ENCODE data around the gene LIPT1.

Gene LIPT1

DNA sequence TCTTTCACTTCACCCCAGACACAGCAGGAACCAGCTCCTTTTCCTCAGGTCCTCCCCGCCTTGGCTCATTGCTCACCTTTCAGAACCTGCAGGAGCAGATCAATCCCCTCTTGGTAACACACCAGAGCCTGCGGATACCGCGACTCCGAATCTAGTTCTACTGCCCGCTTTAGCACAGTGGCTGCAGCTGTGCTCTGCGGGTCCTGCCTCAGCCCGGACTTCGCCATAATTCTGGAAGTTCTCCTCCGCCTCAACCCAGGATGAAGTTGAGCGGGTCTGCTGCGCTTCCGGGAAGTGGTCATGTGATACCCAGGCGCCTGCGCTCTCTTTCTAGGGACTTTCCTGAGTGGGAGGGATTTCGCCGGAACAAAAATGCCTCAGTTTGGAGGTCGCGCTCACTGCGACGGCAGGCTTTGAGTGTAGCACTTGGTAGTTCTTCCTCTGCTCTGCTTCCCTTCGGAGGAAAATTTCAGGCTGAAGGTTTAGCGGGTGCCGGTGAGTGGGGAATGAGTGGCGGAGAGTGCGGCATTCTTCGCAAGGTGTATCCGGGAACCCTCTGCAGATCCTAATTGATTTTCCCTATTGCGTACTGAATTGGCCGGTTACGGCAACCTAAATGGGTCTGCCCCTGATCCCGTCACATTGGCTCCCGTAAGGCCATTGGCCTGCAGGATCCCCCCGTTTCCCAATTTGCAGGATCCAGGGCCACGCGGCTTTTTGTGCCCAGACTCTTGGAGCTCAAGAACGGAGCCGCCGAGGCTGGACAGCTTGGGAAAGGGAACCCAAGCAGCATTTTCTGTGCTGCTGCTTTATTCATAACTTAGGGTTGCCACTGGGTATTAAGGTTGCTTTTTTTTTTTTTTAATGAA is 26.2 kb downstream of the LIPT1 start, which contains the start of the genes MITD1 and MRPL30 (continued):
- TF ChIP-seq PRDM2 (tag by site-specific recombination; IDR thresholded peaks at IDR 0.05; ENCODE audit: borderline replicate concordance) (no peak), ZNF776 (tag by site-specific recombination; IDR thresholded peaks at IDR 0.05; ENCODE audit: borderline replicate concordance) (no peak), ZSCAN23 (tag by site-specific recombination; IDR thresholded peaks at IDR 0.05) (0 out of 2 replicates have a peak, but pooled peaks have one; percentile 66), ZSCAN30 (tag by site-specific recombination; IDR thresholded peaks at IDR 0.05) (peak; percentile 63), ZNF114 (tag by site-specific recombination; IDR thresholded peaks at IDR 0.05) (no peak), ZFP3 (tag by site-specific recombination; IDR thresholded peaks at IDR 0.05; ENCODE audit: low read depth) (no peak), ZFP69B (tag by site-specific recombination; IDR thresholded peaks at IDR 0.05) (peak; percentile 78), ZNF521 (tag by site-specific recombination; IDR thresholded peaks at IDR 0.05) (no peak), ZNF768 (tag by site-specific recombination; IDR thresholded peaks at IDR 0.05) (no peak), ZNF324 (tag by site-specific recombination; IDR thresholded peaks at IDR 0.05) (peak; percentile 95), REPIN1 (tag by site-specific recombination; IDR thresholded peaks at IDR 0.05; ENCODE audit: low read depth) (0 out of 2 replicates have a peak, but pooled peaks have one; percentile 21), GFI1B (tag by site-specific recombination; IDR thresholded peaks at IDR 0.05) (no peak), ZNF366 (tag by site-specific recombination; conservative IDR thresholded peaks at IDR 0.05) (no peak; the same call in 1 of the 2 replicates), ZNF23 (tag by site-specific recombination; IDR thresholded peaks at IDR 0.05; ENCODE audit: borderline replicate concordance) (no peak), ZNF341 (tag by site-specific recombination; IDR thresholded peaks at IDR 0.05; ENCODE audit: low read depth) (no peak), ZBTB1 (tag by site-specific recombination; IDR thresholded peaks at IDR 0.05) (no peak), ZBTB26 (tag by site-specific recombination; optimal IDR thresholded peaks at IDR 0.05) (peak; percentile 46), KLF16 (tag by site-specific recombination; IDR thresholded peaks at IDR 0.05) (peak; percentile 98), GLI4 (tag by site-specific recombination; IDR thresholded peaks at IDR 0.05) (no peak), ZNF629 (tag by site-specific recombination; IDR thresholded peaks at IDR 0.05) (peak; percentile 78), YY1 (tag by site-specific recombination; IDR thresholded peaks at IDR 0.05) (peak; percentile 60; the same call in 1 of the 2 replicates), ZNF837 (tag by site-specific recombination; IDR thresholded peaks at IDR 0.05) (no peak), ZNF132 (tag by site-specific recombination; IDR thresholded peaks at IDR 0.05; ENCODE audit: borderline replicate concordance) (no peak), ZNF16 (tag by site-specific recombination; IDR thresholded peaks at IDR 0.05; ENCODE audit: low read depth) (no peak)
- TF ChIP-seq, protein P1, sequence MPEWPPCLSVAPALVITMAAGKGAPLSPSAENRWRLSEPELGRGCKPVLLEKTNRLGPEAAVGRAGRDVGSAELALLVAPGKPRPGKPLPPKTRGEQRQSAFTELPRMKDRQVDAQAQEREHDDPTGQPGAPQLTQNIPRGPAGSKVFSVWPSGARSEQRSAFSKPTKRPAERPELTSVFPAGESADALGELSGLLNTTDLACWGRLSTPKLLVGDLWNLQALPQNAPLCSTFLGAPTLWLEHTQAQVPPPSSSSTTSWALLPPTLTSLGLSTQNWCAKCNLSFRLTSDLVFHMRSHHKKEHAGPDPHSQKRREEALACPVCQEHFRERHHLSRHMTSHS (tag by site-specific recombination; IDR thresholded peaks at IDR 0.05) = no peak
- TF ChIP-seq, protein P2, sequence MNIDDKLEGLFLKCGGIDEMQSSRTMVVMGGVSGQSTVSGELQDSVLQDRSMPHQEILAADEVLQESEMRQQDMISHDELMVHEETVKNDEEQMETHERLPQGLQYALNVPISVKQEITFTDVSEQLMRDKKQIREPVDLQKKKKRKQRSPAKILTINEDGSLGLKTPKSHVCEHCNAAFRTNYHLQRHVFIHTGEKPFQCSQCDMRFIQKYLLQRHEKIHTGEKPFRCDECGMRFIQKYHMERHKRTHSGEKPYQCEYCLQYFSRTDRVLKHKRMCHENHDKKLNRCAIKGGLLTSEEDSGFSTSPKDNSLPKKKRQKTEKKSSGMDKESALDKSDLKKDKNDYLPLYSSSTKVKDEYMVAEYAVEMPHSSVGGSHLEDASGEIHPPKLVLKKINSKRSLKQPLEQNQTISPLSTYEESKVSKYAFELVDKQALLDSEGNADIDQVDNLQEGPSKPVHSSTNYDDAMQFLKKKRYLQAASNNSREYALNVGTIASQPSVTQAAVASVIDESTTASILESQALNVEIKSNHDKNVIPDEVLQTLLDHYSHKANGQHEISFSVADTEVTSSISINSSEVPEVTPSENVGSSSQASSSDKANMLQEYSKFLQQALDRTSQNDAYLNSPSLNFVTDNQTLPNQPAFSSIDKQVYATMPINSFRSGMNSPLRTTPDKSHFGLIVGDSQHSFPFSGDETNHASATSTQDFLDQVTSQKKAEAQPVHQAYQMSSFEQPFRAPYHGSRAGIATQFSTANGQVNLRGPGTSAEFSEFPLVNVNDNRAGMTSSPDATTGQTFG (tag by site-specific recombination; IDR thresholded peaks at IDR 0.05; ENCODE audit: borderline replicate concordance) = no peak
- TF ChIP-seq, protein P3, sequence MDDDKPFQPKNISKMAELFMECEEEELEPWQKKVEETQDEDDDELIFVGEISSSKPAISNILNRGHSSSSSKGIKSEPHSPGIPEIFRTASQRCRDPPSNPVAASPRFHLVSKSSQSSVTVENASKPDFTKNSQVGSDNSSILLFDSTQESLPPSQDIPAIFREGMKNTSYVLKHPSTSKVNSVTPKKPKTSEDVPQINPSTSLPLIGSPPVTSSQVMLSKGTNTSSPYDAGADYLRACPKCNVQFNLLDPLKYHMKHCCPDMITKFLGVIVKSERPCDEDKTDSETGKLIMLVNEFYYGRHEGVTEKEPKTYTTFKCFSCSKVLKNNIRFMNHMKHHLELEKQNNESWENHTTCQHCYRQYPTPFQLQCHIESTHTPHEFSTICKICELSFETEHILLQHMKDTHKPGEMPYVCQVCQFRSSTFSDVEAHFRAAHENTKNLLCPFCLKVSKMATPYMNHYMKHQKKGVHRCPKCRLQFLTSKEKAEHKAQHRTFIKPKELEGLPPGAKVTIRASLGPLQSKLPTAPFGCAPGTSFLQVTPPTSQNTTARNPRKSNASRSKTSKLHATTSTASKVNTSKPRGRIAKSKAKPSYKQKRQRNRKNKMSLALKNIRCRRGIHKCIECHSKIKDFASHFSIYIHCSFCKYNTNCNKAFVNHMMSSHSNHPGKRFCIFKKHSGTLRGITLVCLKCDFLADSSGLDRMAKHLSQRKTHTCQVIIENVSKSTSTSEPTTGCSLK (tag by site-specific recombination; IDR thresholded peaks at IDR 0.05) = no peak

Data from HEK293 (cell line).